ENCODE measurements around the gene LPP.

Gene LPP

GRCh38 chr3:188901126-188901525, 747.2 kb downstream of the LPP start:
- Histone ChIP-seq H3K9ac (ENCODE audit: low read depth, low read length) (no peak overlapping the region), H3K4me1 (ENCODE audit: control insufficient read depth, insufficient read depth, low read length) (peaks cover 4% of the 10 kb centered on the region), H3K27me3 (ENCODE audit: control insufficient read depth, insufficient read depth, low read length) (no peaks in the 10 kb centered on the region), H3K36me3 (ENCODE audit: control insufficient read depth, insufficient read depth, low read length) (no peaks in the 10 kb centered on the region), H3K4me3 (ENCODE audit: low read depth, low read length) (no peak overlapping the region), H3K9me3 (ENCODE audit: control insufficient read depth, insufficient read depth, low read length) (no peaks in the 10 kb centered on the region)

GRCh38 chr3:188901671-188902287, 747.8 kb downstream of the LPP start:
- H3K4me1 ChIP-seq (ENCODE audit: control insufficient read depth, insufficient read depth, low read length): peaks cover 4% of the 10 kb centered on the region
- H3K27me3 ChIP-seq (ENCODE audit: control insufficient read depth, insufficient read depth, low read length): no peaks in the 10 kb centered on the region
- no peaks in the 10 kb centered on the region for H3K9me3 ChIP-seq (ENCODE audit: control insufficient read depth, insufficient read depth, low read length)
- no peaks in the 10 kb centered on the region for H3K36me3 ChIP-seq (ENCODE audit: control insufficient read depth, insufficient read depth, low read length)
- H3K4me3 ChIP-seq (ENCODE audit: low read depth, low read length): no peak overlapping the region
- H3K9ac ChIP-seq (ENCODE audit: low read depth, low read length): no peak overlapping the region

GRCh38 chr3:188904670-188905069, 750.7 kb downstream of the LPP start:
- no peaks in the 10 kb centered on the region for H3K36me3 ChIP-seq (ENCODE audit: control insufficient read depth, insufficient read depth, low read length)
- no peak overlapping the region for H3K4me3 ChIP-seq (ENCODE audit: low read depth, low read length)
- peaks cover 4% of the 10 kb centered on the region for H3K4me1 ChIP-seq (ENCODE audit: control insufficient read depth, insufficient read depth, low read length)
- H3K27me3 ChIP-seq (ENCODE audit: control insufficient read depth, insufficient read depth, low read length): no peaks in the 10 kb centered on the region
- H3K9ac ChIP-seq (ENCODE audit: low read depth, low read length): no peak overlapping the region
- no peaks in the 10 kb centered on the region for H3K9me3 ChIP-seq (ENCODE audit: control insufficient read depth, insufficient read depth, low read length)

- Histone ChIP-seq H3K27me3 (ENCODE audit: control insufficient read depth, insufficient read depth, low read length) (no peaks in the 10 kb centered on the region), H3K4me1 (ENCODE audit: control insufficient read depth, insufficient read depth, low read length) (no peaks in the 10 kb centered on the region), H3K9ac (ENCODE audit: low read depth, low read length) (no peak overlapping the region), H3K9me3 (ENCODE audit: control insufficient read depth, insufficient read depth, low read length) (no peaks in the 10 kb centered on the region), H3K36me3 (ENCODE audit: control insufficient read depth, insufficient read depth, low read length) (no peaks in the 10 kb centered on the region), H3K4me3 (ENCODE audit: low read depth, low read length) (no peak overlapping the region)
Measured at GRCh38 chr3:188905547-188905946, 751.6 kb downstream of the LPP start.

- Histone ChIP-seq H3K9ac (ENCODE audit: low read depth, low read length) (no peak overlapping the region), H3K27me3 (ENCODE audit: control insufficient read depth, insufficient read depth, low read length) (no peaks in the 10 kb centered on the region), H3K4me3 (ENCODE audit: low read depth, low read length) (no peak overlapping the region), H3K4me1 (ENCODE audit: control insufficient read depth, insufficient read depth, low read length) (no peaks in the 10 kb centered on the region), H3K36me3 (ENCODE audit: control insufficient read depth, insufficient read depth, low read length) (no peaks in the 10 kb centered on the region), H3K9me3 (ENCODE audit: control insufficient read depth, insufficient read depth, low read length) (no peaks in the 10 kb centered on the region)
Measured at GRCh38 chr3:188906236-188906635, 752.3 kb downstream of the LPP start.

GRCh38 chr3:188908002-188908850, 754.3 kb downstream of the LPP start:
- Histone ChIP-seq H3K36me3 (ENCODE audit: control insufficient read depth, insufficient read depth, low read length) (no peaks in the 10 kb centered on the region), H3K9ac (ENCODE audit: low read depth, low read length) (no peak overlapping the region), H3K9me3 (ENCODE audit: control insufficient read depth, insufficient read depth, low read length) (no peaks in the 10 kb centered on the region), H3K27me3 (ENCODE audit: control insufficient read depth, insufficient read depth, low read length) (no peaks in the 10 kb centered on the region), H3K4me1 (ENCODE audit: control insufficient read depth, insufficient read depth, low read length) (no peaks in the 10 kb centered on the region), H3K4me3 (ENCODE audit: low read depth, low read length) (no peak overlapping the region)

- H3K9me3 ChIP-seq (ENCODE audit: control insufficient read depth, insufficient read depth, low read length): no peaks in the 10 kb centered on the region
- H3K4me3 ChIP-seq (ENCODE audit: low read depth, low read length): no peak overlapping the region
Measured at GRCh38 chr3:188911026-188911850, 757.3 kb downstream of the LPP start.

GRCh38 chr3:188913084-188913483, 759.1 kb downstream of the LPP start:
- Histone ChIP-seq H3K4me3 (ENCODE audit: low read depth, low read length) (no peak overlapping the region), H3K9ac (ENCODE audit: low read depth, low read length) (no peak overlapping the region), H3K4me1 (ENCODE audit: control insufficient read depth, insufficient read depth, low read length) (peaks cover 3% of the 10 kb centered on the region), H3K27me3 (ENCODE audit: control insufficient read depth, insufficient read depth, low read length) (no peaks in the 10 kb centered on the region), H3K36me3 (ENCODE audit: control insufficient read depth, insufficient read depth, low read length) (no peaks in the 10 kb centered on the region), H3K9me3 (ENCODE audit: control insufficient read depth, insufficient read depth, low read length) (no peaks in the 10 kb centered on the region)

More at GRCh38 chr3:188911026-188911850, 757.3 kb downstream of the LPP start:
- no peaks in the 10 kb centered on the region for H3K27me3 ChIP-seq (ENCODE audit: control insufficient read depth, insufficient read depth, low read length)
- H3K36me3 ChIP-seq (ENCODE audit: control insufficient read depth, insufficient read depth, low read length): no peaks in the 10 kb centered on the region
- H3K9ac ChIP-seq (ENCODE audit: low read depth, low read length): no peak overlapping the region
- no peaks in the 10 kb centered on the region for H3K4me1 ChIP-seq (ENCODE audit: control insufficient read depth, insufficient read depth, low read length)

GRCh38 chr3:188914552-188914951, 760.6 kb downstream of the LPP start:
- Histone ChIP-seq H3K9me3 (ENCODE audit: control insufficient read depth, insufficient read depth, low read length) (no peaks in the 10 kb centered on the region), H3K4me1 (ENCODE audit: control insufficient read depth, insufficient read depth, low read length) (peaks cover 3% of the 10 kb centered on the region), H3K4me3 (ENCODE audit: low read depth, low read length) (no peak overlapping the region), H3K9ac (ENCODE audit: low read depth, low read length) (no peak overlapping the region), H3K27me3 (ENCODE audit: control insufficient read depth, insufficient read depth, low read length) (no peaks in the 10 kb centered on the region), H3K36me3 (ENCODE audit: control insufficient read depth, insufficient read depth, low read length) (no peaks in the 10 kb centered on the region)

- Histone ChIP-seq H3K27me3 (ENCODE audit: control insufficient read depth, insufficient read depth, low read length) (no peaks in the 10 kb centered on the region), H3K9ac (ENCODE audit: low read depth, low read length) (no peak overlapping the region), H3K36me3 (ENCODE audit: control insufficient read depth, insufficient read depth, low read length) (no peaks in the 10 kb centered on the region), H3K9me3 (ENCODE audit: control insufficient read depth, insufficient read depth, low read length) (no peaks in the 10 kb centered on the region), H3K4me3 (ENCODE audit: low read depth, low read length) (no peak overlapping the region), H3K4me1 (ENCODE audit: control insufficient read depth, insufficient read depth, low read length) (peaks cover 3% of the 10 kb centered on the region)
Measured at GRCh38 chr3:188915127-188915526, 761.2 kb downstream of the LPP start.

GRCh38 chr3:188916934-188917401, 763.0 kb downstream of the LPP start:
- peaks cover 3% of the 10 kb centered on the region for H3K4me1 ChIP-seq (ENCODE audit: control insufficient read depth, insufficient read depth, low read length)
- no peaks in the 10 kb centered on the region for H3K27me3 ChIP-seq (ENCODE audit: control insufficient read depth, insufficient read depth, low read length)
- no peak overlapping the region for H3K9ac ChIP-seq (ENCODE audit: low read depth, low read length)
- H3K4me3 ChIP-seq (ENCODE audit: low read depth, low read length): no peak overlapping the region
- H3K9me3 ChIP-seq (ENCODE audit: control insufficient read depth, insufficient read depth, low read length): no peaks in the 10 kb centered on the region
- no peaks in the 10 kb centered on the region for H3K36me3 ChIP-seq (ENCODE audit: control insufficient read depth, insufficient read depth, low read length)
